Stimulated activated CD4-positive, alpha-beta T cell treated with anti-CD3 and anti-CD28 coated beads, Interleukin-12 subunit alpha, Interleukin-12 subunit beta, amount 100 ng/mL, for 48 hours (primary cell): ENCODE measurements around the gene DAO.

Experiments
- DNase-seq, 3 donors: peaks; one replicate each; pipeline ENCODE4 v3.0.0-alpha.2; 2020; ENCODE audit warnings: low read depth in 2 of 3, low spot score in 1 of 3

DAO gene

DNA sequence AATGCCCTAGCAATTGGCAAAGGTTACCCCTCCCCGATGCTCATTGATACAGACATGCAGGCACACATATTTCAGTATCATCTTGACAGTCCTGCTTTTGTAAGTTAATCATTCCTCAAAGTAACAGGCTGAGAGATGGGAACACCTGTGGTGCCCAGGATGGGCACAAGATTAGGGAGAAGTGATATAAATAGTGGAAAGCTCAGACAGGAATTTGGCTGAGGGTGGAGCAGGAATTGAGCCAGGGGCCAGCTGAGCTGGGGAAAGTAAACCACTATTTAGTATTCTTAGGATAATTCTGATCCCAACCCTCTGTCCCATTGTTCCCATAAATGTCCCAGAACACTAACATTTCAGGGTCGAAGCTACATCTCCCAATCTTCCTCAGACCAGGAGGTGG is 38.3 kb downstream of the DAO start:
- no peak for DNase-seq

- DNase-seq, result no peak
These were observed 39.2 kb downstream of the DAO start for GRCh38 chr12:108918960-108919642.

GRCh38 chr12:108921946-108922345 is 42.1 kb downstream of the DAO start:
- no peak for DNase-seq

GRCh38 chr12:108922918-108923317 is 43.0 kb downstream of the DAO start:
- DNase-seq, result no peak

DNA sequence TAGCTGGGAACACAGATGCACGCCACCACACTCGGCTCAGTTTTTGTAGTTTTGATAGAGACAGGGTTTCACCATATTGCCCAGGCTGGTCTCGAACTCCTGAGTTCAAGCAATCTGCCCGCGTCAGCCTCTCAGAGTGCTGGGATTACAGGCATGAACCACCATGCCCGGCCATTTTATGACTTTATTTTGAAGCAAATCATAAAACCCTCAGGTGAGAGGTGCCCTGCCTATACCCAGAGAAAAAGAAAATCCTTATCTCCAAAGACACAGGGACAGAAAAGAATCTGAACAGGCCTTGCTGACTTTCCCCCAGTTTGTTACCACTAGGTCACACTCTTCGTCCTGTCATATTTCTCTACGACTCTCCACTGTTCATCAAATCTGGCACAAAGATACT is 48.8 kb downstream of the DAO start:
- DNase-seq, result no peak

- no peak for DNase-seq
These were observed 50.3 kb downstream of the DAO start for GRCh38 chr12:108930155-108930554.

- no peak for DNase-seq
These were observed 50.9 kb downstream of the DAO start for GRCh38 chr12:108930756-108931155.

DNA sequence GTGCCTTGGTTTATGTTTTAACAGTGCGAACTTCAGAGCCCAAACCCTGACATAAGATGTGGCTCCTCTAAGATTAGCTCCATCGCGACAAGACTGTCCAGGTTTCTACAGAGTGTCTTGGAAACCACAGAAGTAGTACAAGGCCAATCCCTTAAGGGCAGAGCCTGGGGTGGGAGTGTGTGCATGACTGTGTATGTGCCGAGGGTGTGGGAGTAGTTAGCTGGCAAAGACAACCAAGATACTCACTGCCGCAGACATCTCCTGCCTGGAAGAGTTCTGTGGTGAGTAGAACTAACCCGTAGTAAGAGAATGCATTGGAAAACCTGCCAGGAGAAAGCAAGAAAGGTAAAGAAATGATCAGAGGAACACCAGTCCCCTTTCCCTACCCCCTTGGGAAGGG is 54.1 kb downstream of the DAO start:
- DNase-seq, result no peak

DNA sequence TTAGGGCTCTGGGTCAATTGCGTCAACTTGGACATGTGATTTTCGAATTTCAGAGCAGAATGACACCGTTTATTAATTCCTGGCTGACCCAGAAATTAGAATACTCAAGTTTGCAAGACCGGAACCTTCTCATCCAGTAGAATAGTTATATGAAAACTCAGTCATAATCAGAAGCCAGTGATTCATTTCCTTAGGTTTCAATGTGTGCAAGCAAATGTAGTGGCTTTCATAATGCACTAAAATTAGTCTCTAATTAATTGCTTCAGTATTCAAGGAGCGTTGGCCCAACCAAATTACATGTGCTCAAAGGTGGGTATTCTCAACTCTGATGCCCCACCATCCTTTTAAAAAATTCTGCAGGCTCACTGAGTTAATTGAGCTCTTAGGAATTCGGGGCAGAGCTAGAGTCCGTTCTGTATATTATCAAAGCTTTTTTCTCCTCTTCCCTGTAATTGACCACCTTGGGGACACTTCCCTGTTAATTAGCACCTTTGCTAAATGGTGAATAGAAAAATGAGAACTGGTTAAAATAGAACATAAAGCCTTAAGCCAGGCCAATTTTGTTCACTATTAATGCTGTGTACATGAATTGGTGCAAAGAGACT is 55.4 kb downstream of the DAO start:
- no peak for DNase-seq

GRCh38 chr12:108938247-108938924 is 58.5 kb downstream of the DAO start:
- DNase-seq, result no peak

- DNase-seq, result no peak
These were observed 59.7 kb downstream of the DAO start for GRCh38 chr12:108939594-108939993.

- no peak for DNase-seq
These were observed 60.2 kb downstream of the DAO start for GRCh38 chr12:108940138-108940537.

- DNase-seq, result no peak
These were observed 67.2 kb downstream of the DAO start for GRCh38 chr12:108947097-108947496.

DNA sequence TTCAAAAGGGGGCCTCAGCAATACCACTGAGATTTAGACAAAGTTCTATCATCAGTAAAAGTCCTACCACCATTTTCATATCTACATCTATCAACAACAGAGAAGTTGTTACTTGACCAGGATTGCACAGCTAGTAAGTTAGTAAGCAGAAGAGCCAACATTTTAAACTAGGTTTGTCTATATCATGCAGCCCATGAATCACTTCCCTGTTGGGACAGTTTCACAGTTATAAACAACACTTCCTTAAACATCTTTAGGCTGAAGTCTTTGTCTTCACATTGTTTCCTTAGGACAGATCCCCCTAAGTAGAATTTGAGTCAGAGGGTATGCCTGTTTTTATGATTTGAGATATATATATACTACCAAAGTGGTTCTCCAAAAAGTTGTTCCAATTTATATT is 68.5 kb downstream of the DAO start:
- DNase-seq, result no peak

DNA sequence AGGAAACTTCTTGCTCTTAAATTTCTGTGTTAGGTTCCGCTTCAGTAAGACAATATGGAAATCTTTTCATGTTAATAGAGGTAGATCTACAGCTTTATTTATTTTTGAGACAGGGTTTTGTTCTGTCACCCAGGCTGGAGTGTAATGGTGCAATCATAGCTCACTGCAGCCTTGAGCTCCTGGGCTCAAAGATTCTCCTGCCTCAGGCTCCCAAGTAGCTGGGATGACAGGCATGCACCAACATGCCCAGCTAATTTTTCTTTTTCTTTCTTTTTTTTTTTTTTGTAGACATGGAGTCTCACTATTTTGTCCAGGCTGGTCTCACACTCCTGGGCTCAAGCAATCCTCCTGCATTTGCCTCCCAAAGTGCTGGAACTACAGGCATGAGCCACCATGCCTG is 70.1 kb downstream of the DAO start:
- no peak for DNase-seq
